PC-9 (cell line): Measurements from ENCODE around the gene RAB39A. TPM values are rescaled to one million over a fixed set of nuclear protein-coding genes. Genes with fewer than 3 reads are reported as not detected.

Experiments
- BruUV-seq: library from RNA; stranded (reverse); fragments of 400-500 nt; replicated peaks from 2 replicates; lab custom pipeline; 2021; lab: Mats Ljungman, UMichigan
- CTCF ChIA-PET: fragments of 300-600 bp; sonication (Branson Sonifier 250); formaldehyde crosslinking; loops from one replicate; lab custom pipeline; 2022; ENCODE audit warnings: antibody characterized with exemption; lab: Charles Lee
- POLR2A ChIA-PET: fragments of 300-600 bp; sonication (Branson Sonifier 250); formaldehyde crosslinking; loops from one replicate; lab custom pipeline; 2022; ENCODE audit warnings: antibody characterized with exemption; ENCODE audit not compliant: unreplicated experiment; lab: Charles Lee
- DNase-seq, 2 experiments: peaks; one replicate each; pipeline versions ENCODE4 v3.0.0 to v3.0.0-alpha.2; 2015 to 2022; ENCODE audit warnings: mixed read lengths in 1 of 2
- H2AFZ ChIP-seq: fragments of 200-600 bp; sonication (generic); 2 replicates; pipeline ENCODE4 v1.8.1; 2017; ENCODE audit warnings: antibody characterized with exemption
- H3F3A ChIP-seq: fragments of 200-600 bp; sonication (generic); 2 replicates; pipeline ENCODE4 v1.8.1; 2017; ENCODE audit warnings: antibody characterized with exemption, mild to moderate bottlenecking, low read depth; ENCODE audit not compliant: insufficient read depth
- H3K27ac ChIP-seq: fragments of 200-600 bp; sonication (generic); 2 replicates; pipeline ENCODE4 v1.6.1; 2016; ENCODE audit warnings: mixed run types
- H3K27me3 ChIP-seq: fragments of 200-600 bp; sonication (generic); 2 replicates; pipeline ENCODE4 v1.6.1; 2016; ENCODE audit warnings: low read depth, mixed run types; ENCODE audit not compliant: insufficient read depth
- H3K36me3 ChIP-seq: fragments of 200-600 bp; sonication (generic); 2 replicates; pipeline ENCODE4 v1.6.1; 2016; ENCODE audit warnings: low read depth, mixed run types
- H3K4me1 ChIP-seq: fragments of 200-600 bp; sonication (generic); replicated peaks from 2 replicates; pipeline ENCODE4 v1.6.1; 2016; ENCODE audit warnings: mixed run types; ENCODE audit not compliant: insufficient read depth
- H3K4me2 ChIP-seq: fragments of 200-600 bp; sonication (generic); 2 replicates; pipeline ENCODE4 v1.6.1; 2017; ENCODE audit warnings: mixed run types
- H3K4me3 ChIP-seq: fragments of 200-600 bp; sonication (generic); 2 replicates; pipeline ENCODE4 v1.6.1; 2016; ENCODE audit warnings: mixed run types
- H3K79me2 ChIP-seq: fragments of 200-600 bp; sonication (generic); 2 replicates; pipeline ENCODE4 v1.6.1; 2017; ENCODE audit warnings: low read depth, mixed run types
- H3K9me2 ChIP-seq: fragments of 200-600 bp; sonication (generic); 2 replicates; pipeline ENCODE4 v1.8.1; 2017; ENCODE audit warnings: mild to moderate bottlenecking; ENCODE audit not compliant: insufficient read depth
- H3K9me3 ChIP-seq: fragments of 200-600 bp; sonication (generic); 2 replicates; pipeline ENCODE4 v1.8.1; 2016; ENCODE audit warnings: low read depth; ENCODE audit not compliant: insufficient read depth
- H4K20me1 ChIP-seq: fragments of 200-600 bp; sonication (generic); 2 replicates; pipeline ENCODE4 v1.8.1; 2017; ENCODE audit not compliant: insufficient read depth
- EZH2 ChIP-seq: fragments of 200-600 bp; sonication (generic); IDR thresholded peaks from 2 replicates; pipeline ENCODE4 v1.8.0; 2017; ENCODE audit warnings: antibody characterized with exemption, low read depth
- intact Hi-C: fragments of 100-400 bp; cut with micrococcal nuclease; formaldehyde crosslinking; loops from one replicate; pipeline ENCODE4 v1.10.0; 2022; ENCODE audit not compliant: unreplicated experiment
- total RNA-seq: library from RNA; stranded (reverse); gene quantifications from 2 replicates; pipeline ENCODE4 v1.2.3, GENCODE V29; 2021
- TF ChIP-seq, protein P1 (sequence below): fragments of 200-600 bp; sonication (generic); conservative IDR thresholded peaks from 2 replicates; pipeline ENCODE4 v1.6.1; 2017; ENCODE audit warnings: mixed run types, antibody characterized with exemption, mild to moderate bottlenecking, moderate library complexity

The RAB39A gene
- total RNA-seq, 1 experiment from 2014 or later: not detected

DNA sequence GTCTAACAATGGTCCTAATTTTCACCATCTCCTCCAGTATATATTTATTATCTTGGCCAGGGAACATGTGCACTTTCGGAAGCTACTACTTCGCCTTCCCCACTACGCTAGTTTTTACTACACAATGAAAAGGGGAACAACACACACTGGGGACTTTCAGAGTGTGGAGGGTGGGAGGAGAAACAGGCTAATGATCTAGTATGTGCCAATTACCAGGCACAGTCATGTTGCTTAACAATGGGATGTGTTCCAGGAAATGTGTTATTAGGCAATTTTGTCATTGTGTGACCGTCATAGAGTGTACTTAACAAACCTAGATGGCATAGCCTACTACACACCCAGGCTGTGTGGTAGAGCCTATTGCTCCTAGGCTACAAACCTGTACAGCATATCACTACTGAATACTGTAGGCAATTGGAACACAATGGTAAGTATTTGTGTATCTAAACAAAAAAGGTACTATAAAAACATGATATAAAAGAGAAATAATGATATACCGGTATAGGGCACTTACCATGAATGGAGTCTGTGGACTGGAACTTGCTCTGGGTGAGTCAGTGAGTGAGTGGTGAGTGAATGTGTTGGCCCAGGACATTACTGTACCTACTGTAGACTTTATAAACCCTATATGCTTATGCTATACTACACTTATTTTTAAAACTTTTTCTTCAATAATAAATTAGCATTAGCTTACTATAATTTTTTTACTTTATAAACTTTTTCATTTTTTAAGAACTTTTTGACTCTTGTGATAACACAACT is 60.3 kb downstream of the RAB39A start:
- H3K79me2 ChIP-seq: no peaks in the 10 kb centered on the region
- H3K4me3 ChIP-seq: no peak overlapping the region
- no peaks in the 10 kb centered on the region for H3K9me3 ChIP-seq
- no peak for DNase-seq
- no peaks in the 10 kb centered on the region for H4K20me1 ChIP-seq
- H3K36me3 ChIP-seq: no peaks in the 10 kb centered on the region
- no peak overlapping the region for H2AFZ ChIP-seq
- CTCF ChIA-PET: no interaction called here
- H3K4me1 ChIP-seq: no peaks in the 10 kb centered on the region
- no peak for TF ChIP-seq EZH2
- TF ChIP-seq, protein P1, sequence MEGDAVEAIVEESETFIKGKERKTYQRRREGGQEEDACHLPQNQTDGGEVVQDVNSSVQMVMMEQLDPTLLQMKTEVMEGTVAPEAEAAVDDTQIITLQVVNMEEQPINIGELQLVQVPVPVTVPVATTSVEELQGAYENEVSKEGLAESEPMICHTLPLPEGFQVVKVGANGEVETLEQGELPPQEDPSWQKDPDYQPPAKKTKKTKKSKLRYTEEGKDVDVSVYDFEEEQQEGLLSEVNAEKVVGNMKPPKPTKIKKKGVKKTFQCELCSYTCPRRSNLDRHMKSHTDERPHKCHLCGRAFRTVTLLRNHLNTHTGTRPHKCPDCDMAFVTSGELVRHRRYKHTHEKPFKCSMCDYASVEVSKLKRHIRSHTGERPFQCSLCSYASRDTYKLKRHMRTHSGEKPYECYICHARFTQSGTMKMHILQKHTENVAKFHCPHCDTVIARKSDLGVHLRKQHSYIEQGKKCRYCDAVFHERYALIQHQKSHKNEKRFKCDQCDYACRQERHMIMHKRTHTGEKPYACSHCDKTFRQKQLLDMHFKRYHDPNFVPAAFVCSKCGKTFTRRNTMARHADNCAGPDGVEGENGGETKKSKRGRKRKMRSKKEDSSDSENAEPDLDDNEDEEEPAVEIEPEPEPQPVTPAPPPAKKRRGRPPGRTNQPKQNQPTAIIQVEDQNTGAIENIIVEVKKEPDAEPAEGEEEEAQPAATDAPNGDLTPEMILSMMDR: no peak
- no peak overlapping the region for H3K27ac ChIP-seq
- H3F3A ChIP-seq: no peaks in the 10 kb centered on the region
- intact Hi-C loops: no loop called here
- POLR2A ChIA-PET: no interaction called here
- BruUV-seq: no TSS peak
- no peaks in the 10 kb centered on the region for H3K9me2 ChIP-seq
- H3K27me3 ChIP-seq: no peaks in the 10 kb centered on the region
- H3K4me2 ChIP-seq: no peak overlapping the region

DNA sequence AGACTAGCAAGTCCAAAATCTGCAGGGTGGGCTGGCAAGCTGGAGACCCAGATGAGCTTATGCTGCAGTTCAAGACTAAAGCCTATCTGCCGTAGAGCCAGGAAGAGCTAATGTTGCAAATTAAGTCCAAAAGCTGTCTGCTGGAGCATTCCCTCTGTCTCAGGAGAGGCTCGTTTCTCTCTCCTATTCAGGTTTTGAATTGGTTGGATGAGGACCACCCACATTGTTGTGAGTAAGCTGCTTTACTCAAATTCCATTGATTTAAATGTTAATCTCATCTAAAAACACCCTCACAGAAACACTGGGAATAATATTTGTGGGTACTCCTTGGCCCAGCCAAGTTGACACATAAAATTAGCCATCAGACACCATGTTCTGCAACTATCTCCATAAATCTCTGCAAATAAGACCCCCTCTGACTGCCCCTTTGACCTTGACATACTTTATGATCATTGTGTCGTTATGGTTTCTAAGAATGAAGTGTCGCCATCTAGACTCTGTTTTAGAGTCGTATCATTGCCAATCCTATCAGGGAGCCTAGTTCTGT is 63.7 kb downstream of the RAB39A start:
- DNase-seq: no peak
- Histone ChIP-seq H3K27ac (no peak overlapping the region), H3K4me1 (no peaks in the 10 kb centered on the region), H2AFZ (no peak overlapping the region), H3K9me3 (no peaks in the 10 kb centered on the region), H3K36me3 (no peaks in the 10 kb centered on the region), H3K9me2 (no peaks in the 10 kb centered on the region), H4K20me1 (no peaks in the 10 kb centered on the region), H3F3A (no peaks in the 10 kb centered on the region), H3K4me2 (no peak overlapping the region), H3K4me3 (no peak overlapping the region), H3K79me2 (no peaks in the 10 kb centered on the region), H3K27me3 (no peaks in the 10 kb centered on the region)
- TF ChIP-seq, protein P1: no peak
- no peak for TF ChIP-seq EZH2
- no TSS peak for BruUV-seq
- ChIA-PET CTCF (no interaction called here), POLR2A (no interaction called here)
- intact Hi-C loops: no loop called here

DNA sequence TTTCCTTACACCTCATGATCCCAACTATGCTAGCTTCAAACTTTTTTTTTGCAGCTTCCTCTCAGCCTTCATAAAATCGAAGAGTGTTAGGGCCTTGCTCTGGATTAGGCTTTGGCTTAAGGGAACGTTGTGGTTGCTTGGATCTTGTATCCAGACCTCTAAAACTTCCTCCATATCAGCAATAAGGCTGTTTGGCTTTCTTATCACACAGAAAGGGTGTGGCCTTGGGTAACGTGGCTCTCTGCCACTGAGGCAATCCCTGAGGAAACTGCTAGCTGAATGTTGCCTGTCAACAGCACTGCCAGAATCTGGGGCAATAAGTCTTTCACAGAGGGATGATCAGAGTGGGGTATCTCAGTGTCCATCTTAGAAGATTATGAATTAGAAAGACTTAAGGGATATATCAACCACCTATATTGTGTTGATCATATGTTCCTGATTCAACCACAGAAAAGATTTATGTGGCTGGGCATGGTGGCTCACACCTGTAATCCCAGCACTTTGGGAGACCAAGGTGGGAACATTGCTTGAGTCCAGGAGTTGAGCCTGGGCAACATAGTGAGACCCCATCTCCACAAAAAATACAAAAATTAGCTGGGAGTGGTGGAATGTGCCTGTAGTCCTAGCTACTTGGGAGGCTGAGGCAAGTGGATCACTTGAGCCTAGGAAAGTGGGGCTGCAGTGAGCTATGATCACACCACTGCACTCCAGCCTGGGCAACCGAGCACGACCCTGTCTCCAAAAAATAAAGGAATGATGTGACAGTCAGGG is 67.9 kb downstream of the RAB39A start:
- ChIA-PET POLR2A (no interaction called here), CTCF (no interaction called here)
- no peaks in the 10 kb centered on the region for H3F3A ChIP-seq
- H3K9me3 ChIP-seq: no peaks in the 10 kb centered on the region
- no peaks in the 10 kb centered on the region for H3K79me2 ChIP-seq
- no peaks in the 10 kb centered on the region for H3K4me1 ChIP-seq
- intact Hi-C loops: no loop called here
- no peaks in the 10 kb centered on the region for H3K9me2 ChIP-seq
- no peak overlapping the region for H2AFZ ChIP-seq
- H3K27me3 ChIP-seq: no peaks in the 10 kb centered on the region
- no peak overlapping the region for H3K27ac ChIP-seq
- TF ChIP-seq, protein P1: no peak
- TF ChIP-seq EZH2: no peak
- no peak overlapping the region for H3K4me3 ChIP-seq
- H4K20me1 ChIP-seq: no peaks in the 10 kb centered on the region
- BruUV-seq: no TSS peak
- no peak overlapping the region for H3K4me2 ChIP-seq
- no peaks in the 10 kb centered on the region for H3K36me3 ChIP-seq
- DNase-seq: no peak
